Endothelial cell of umbilical vein (primary cell): ENCODE data around the gene SOX8. TPM values are rescaled to one million over a fixed set of nuclear protein-coding genes. Genes with fewer than 3 reads are reported as not detected.

Source experiments
- BruUV-seq: library from RNA; stranded (reverse); fragments of 400-500 nt; replicated peaks from 2 replicates; lab custom pipeline; 2021; lab: Mats Ljungman, UMichigan
- CTCF ChIA-PET: fragments of 300-600, 350-600 bp; sonication (Branson Sonifier 250); formaldehyde crosslinking; loops from one replicate; lab custom pipeline; 2021; ENCODE audit warnings: antibody characterized with exemption, inconsistent platforms; lab: Charles Lee
- POLR2A ChIA-PET: fragments of 300-600, 350-600 bp; sonication (Branson Sonifier 250); formaldehyde crosslinking; loops from one replicate; lab custom pipeline; 2021; ENCODE audit warnings: antibody characterized with exemption, inconsistent platforms; lab: Charles Lee
- DNase-seq: peaks from one replicate; pipeline ENCODE4 v3.0.0-alpha.2; 2011; ENCODE audit warnings: low read depth, low spot score
- FAIRE-seq: peaks from 2 replicates; lab custom pipeline; 2011; peaks lifted over from hg19 to GRCh38; lab: Jason Lieb, UNC
- H2AFZ ChIP-seq: 2 replicates; pipeline ENCODE4 v1.6.0; 2012; ENCODE audit warnings: low read depth, low read length, control low read depth, inconsistent platforms
- H3K27ac ChIP-seq: 2 replicates; pipeline ENCODE4 v1.5.1; 2011; ENCODE audit warnings: low read depth, mild to moderate bottlenecking, control low read depth, low read length, moderate library complexity; ENCODE audit not compliant: insufficient read depth
- H3K27me3 ChIP-seq, 2 experiments: 2 replicates each; pipeline versions ENCODE4 v1.6.0 to v1.6.1; 2011; ENCODE audit warnings: low read length in 2 of 2, mixed read lengths in 1 of 2; ENCODE audit not compliant: control insufficient read depth in 2 of 2, insufficient read depth in 2 of 2
- H3K36me3 ChIP-seq, 2 experiments: 2 replicates in 1 of 2; 3 replicates in 1 of 2; pipeline ENCODE4 v1.5.1; 2011; ENCODE audit warnings: low read length in 2 of 2, mild to moderate bottlenecking in 1 of 2, moderate library complexity in 1 of 2; ENCODE audit not compliant: control insufficient read depth in 2 of 2, insufficient read depth in 2 of 2; ENCODE audit errors: extremely low read depth in 1 of 2
- H3K4me1 ChIP-seq: 3 replicates; pipeline ENCODE4 v1.5.1; 2011; ENCODE audit warnings: mild to moderate bottlenecking, low read length; ENCODE audit not compliant: control insufficient read depth, insufficient read depth; ENCODE audit errors: extremely low read depth
- H3K4me2 ChIP-seq: 2 replicates; pipeline ENCODE4 v1.6.1; 2011; ENCODE audit warnings: low read length, control low read depth, mixed read lengths; ENCODE audit not compliant: insufficient read depth
- H3K4me3 ChIP-seq, 3 experiments: fragments of 200-600 bp in 1 of 3; sonication (generic), shearing (Covaris generic) in 1 of 3; replicated peaks in 1 of 3; 2 replicates each; pipeline ENCODE4 v1.5.1; 2011 to 2016; ENCODE audit warnings: control low read depth in 3 of 3, low read length in 3 of 3, mild to moderate bottlenecking in 2 of 3, inconsistent platforms in 1 of 3, low read depth in 1 of 3, moderate library complexity in 1 of 3; ENCODE audit not compliant: insufficient read depth in 1 of 3
- H3K79me2 ChIP-seq: 2 replicates; pipeline ENCODE4 v1.6.0; 2012; ENCODE audit warnings: low read length, inconsistent platforms; ENCODE audit not compliant: control insufficient read depth, insufficient read depth
- H3K9ac ChIP-seq: replicated peaks from 2 replicates; pipeline ENCODE3; 2011; ENCODE audit warnings: low read length, control low read depth; ENCODE audit not compliant: insufficient read depth; ENCODE audit errors: extremely low read depth
- H3K9me1 ChIP-seq: replicated peaks from 3 replicates; pipeline ENCODE4 v1.6.0; 2011; ENCODE audit warnings: mild to moderate bottlenecking, low read length; ENCODE audit not compliant: control insufficient read depth, insufficient read depth; ENCODE audit errors: extremely low read depth
- H3K9me3 ChIP-seq: replicated peaks from 2 replicates; pipeline ENCODE4 v1.5.1; 2012; ENCODE audit warnings: low read length, inconsistent platforms; ENCODE audit not compliant: control insufficient read depth, insufficient read depth
- H4K20me1 ChIP-seq: replicated peaks from 2 replicates; pipeline ENCODE3; 2011; ENCODE audit warnings: mild to moderate bottlenecking, low read length; ENCODE audit not compliant: control insufficient read depth, insufficient read depth; ENCODE audit errors: extremely low read depth
- CTCF ChIP-seq, 2 donors: IDR thresholded peaks; 1 replicate in 1 of 2; 2 replicates in 1 of 2; pipeline ENCODE4 v1.5.1; 2011; ENCODE audit warnings: low read length in 2 of 2, mild to moderate bottlenecking in 2 of 2, moderate library complexity in 2 of 2, control low read depth in 1 of 2, inconsistent platforms in 1 of 2, low read depth in 1 of 2; ENCODE audit not compliant: insufficient read depth in 1 of 2; ENCODE audit errors: extremely low read depth in 1 of 2
- EZH2 ChIP-seq: IDR thresholded peaks from 2 replicates; pipeline ENCODE4 v1.6.1; 2012; ENCODE audit warnings: borderline replicate concordance, low read depth, mild to moderate bottlenecking, moderate library complexity, low read length, inconsistent platforms; ENCODE audit not compliant: severe bottlenecking
- FOS ChIP-seq: IDR thresholded peaks from 2 replicates; pipeline ENCODE4 v1.6.1; 2011; ENCODE audit warnings: mild to moderate bottlenecking, low read length, moderate library complexity, borderline replicate concordance; ENCODE audit not compliant: insufficient read depth
- GATA2 ChIP-seq: IDR thresholded peaks from 2 replicates; pipeline ENCODE4 v1.7.0; 2011; ENCODE audit warnings: low read depth, mild to moderate bottlenecking, moderate library complexity, mixed read lengths, low read length; ENCODE audit not compliant: insufficient read length, insufficient read depth
- JUN ChIP-seq: IDR thresholded peaks from 2 replicates; pipeline ENCODE4 v1.6.1; 2011; ENCODE audit warnings: borderline replicate concordance, low read depth; ENCODE audit not compliant: insufficient read length, insufficient read depth
- MAX ChIP-seq: IDR thresholded peaks from 2 replicates; pipeline ENCODE4 v1.6.1; 2011; ENCODE audit not compliant: insufficient read depth, insufficient read length
- MYC ChIP-seq: IDR thresholded peaks from one replicate; pipeline ENCODE4 v1.6.1; 2011; ENCODE audit warnings: mild to moderate bottlenecking, low read depth, low read length
- POLR2A ChIP-seq: IDR thresholded peaks from 2 replicates; pipeline ENCODE4 v1.6.1; 2012; ENCODE audit warnings: low read depth, mild to moderate bottlenecking, control low read depth, low read length
- POLR2AphosphoS5 ChIP-seq: IDR thresholded peaks from 2 replicates; pipeline ENCODE4 v1.6.1; 2012; ENCODE audit warnings: low read depth, mild to moderate bottlenecking, control low read depth, low read length, moderate library complexity; ENCODE audit not compliant: insufficient read depth
- dilution Hi-C: fragments of 300-500 bp; cut with MboI; formaldehyde crosslinking; loops from one replicate; pipeline ENCODE4 v1.15.0; 2019; ENCODE audit warnings: low sequenced_read_pairs; ENCODE audit not compliant: extremely low pct_ligation_motif_present
- intact Hi-C: fragments of 100-400 bp; cut with micrococcal nuclease; formaldehyde crosslinking; loops from one replicate; pipeline ENCODE4 v1.10.0; 2022
- polyA plus RNA-seq, 4 experiments: library from polyadenylated mRNA; depleted of rRNA in 3 of 4; stranded (reverse) in 3 of 4; unstranded in 1 of 4; fragments of >200 nt; gene quantifications; 2 replicates each; pipeline versions ENCODE4 v1.2.1 to v1.2.3, GENCODE V29; 2011 to 2012; ENCODE audit warnings: missing spikeins in 1 of 4
- total RNA-seq: library from RNA; stranded (reverse); gene quantifications from 2 replicates; pipeline ENCODE4 v1.2.3, GENCODE V29; 2021

SOX8 gene
- total and polyA plus RNA-seq, 2 donors (not counting 3 experiments of a cell fraction or from before 2014, with no cell fraction given): 0.52 to 0.53 TPM

- CTCF ChIA-PET: no interaction called here
- no peaks in the 10 kb centered on the region for H4K20me1 ChIP-seq
- no peak overlapping the region for H2AFZ ChIP-seq
- H3K9me3 ChIP-seq: no peaks in the 10 kb centered on the region
- H3K4me1 ChIP-seq: peaks cover 15% of the 10 kb centered on the region
- H3K9ac ChIP-seq: no peak overlapping the region
- no peaks in the 10 kb centered on the region for H3K27me3 ChIP-seq
- no peak overlapping the region for H3K4me2 ChIP-seq
- H3K79me2 ChIP-seq: no peaks in the 10 kb centered on the region
- TF ChIP-seq FOS (no peak), GATA2 (no peak), POLR2AphosphoS5 (no peak), EZH2 (no peak), MYC (no peak), CTCF (IDR thresholded peaks at IDR 0.05; ENCODE audit: extremely low read depth in 1 of 2, insufficient read depth in 1 of 2, low read depth in 1 of 2, low read length in 2 of 2) (no peak), MAX (no peak), POLR2A (no peak), JUN (no peak)
- dilution Hi-C loops (no loop called here), intact Hi-C loops (no loop called here)
- DNase-seq (no peak), FAIRE-seq (no peak)
- no peaks in the 10 kb centered on the region for H3K36me3 ChIP-seq
- H3K9me1 ChIP-seq: no peaks in the 10 kb centered on the region
- BruUV-seq: no TSS peak
- H3K4me3 ChIP-seq: no peak overlapping the region
- POLR2A ChIA-PET: no interaction called here
- no peak overlapping the region for H3K27ac ChIP-seq
Observed at GRCh38 chr16:993731-994130, 12.2 kb downstream of the SOX8 start.
